ENCODE measurements around the gene SGCE.

Gene SGCE

GRCh38 chr7:94660006-94660405, 4.1 kb upstream of the SGCE start:
- FAIRE-seq (no peak), DNase-seq (ENCODE audit: insufficient read length, low spot score) (no peak)

- FAIRE-seq (no peak), DNase-seq (ENCODE audit: insufficient read length, low spot score) (no peak)
These were observed 2.9 kb upstream of the SGCE start for GRCh38 chr7:94658826-94659225.

- FAIRE-seq, result peak; percentile 71
- peak; percentile 75 for DNase-seq (ENCODE audit: insufficient read length, low spot score)
These were observed 2.1 kb upstream of the SGCE start for GRCh38 chr7:94657771-94658693.

GRCh38 chr7:94656925-94657731, 1.2 kb upstream of the SGCE start:
- no peak for FAIRE-seq

GRCh38 chr7:94656658-94656924, 658 bp upstream of the SGCE start:
- no peak for FAIRE-seq
- no peak for DNase-seq (ENCODE audit: insufficient read length, low spot score)

More at GRCh38 chr7:94656925-94657731, 1.2 kb upstream of the SGCE start:
- DNase-seq (ENCODE audit: insufficient read length, low spot score), result no peak

- DNase-seq (ENCODE audit: insufficient read length, low spot score) (no peak), FAIRE-seq (no peak)
These were observed 646 bp downstream of the SGCE start for GRCh38 chr7:94655126-94655847.

- no peak for FAIRE-seq
- no peak for DNase-seq (ENCODE audit: insufficient read length, low spot score)
These were observed 1.2 kb downstream of the SGCE start for GRCh38 chr7:94654783-94655125.

GRCh38 chr7:94650147-94651051, 5.5 kb downstream of the SGCE start:
- DNase-seq (ENCODE audit: insufficient read length, low spot score), result no peak
- FAIRE-seq, result no peak

GRCh38 chr7:94649450-94649849, 6.5 kb downstream of the SGCE start:
- no peak for FAIRE-seq
- no peak for DNase-seq (ENCODE audit: insufficient read length, low spot score)

GRCh38 chr7:94648731-94649130, 7.2 kb downstream of the SGCE start:
- no peak for DNase-seq (ENCODE audit: insufficient read length, low spot score)
- FAIRE-seq, result no peak

GRCh38 chr7:94647295-94647694, 8.6 kb downstream of the SGCE start:
- DNase-seq (ENCODE audit: insufficient read length, low spot score), result no peak
- no peak for FAIRE-seq

GRCh38 chr7:94643771-94644545, 12.0 kb downstream of the SGCE start:
- FAIRE-seq, result no peak
- no peak for DNase-seq (ENCODE audit: insufficient read length, low spot score)

GRCh38 chr7:94642838-94643653, 12.9 kb downstream of the SGCE start:
- FAIRE-seq, result no peak
- DNase-seq (ENCODE audit: insufficient read length, low spot score), result no peak

GRCh38 chr7:94639384-94639783, 16.5 kb downstream of the SGCE start:
- no peak for DNase-seq (ENCODE audit: insufficient read length, low spot score)
- no peak for FAIRE-seq

GRCh38 chr7:94635687-94636086, 20.2 kb downstream of the SGCE start:
- DNase-seq (ENCODE audit: insufficient read length, low spot score) (no peak), FAIRE-seq (no peak)

- no peak for DNase-seq (ENCODE audit: insufficient read length, low spot score)
- no peak for FAIRE-seq
These were observed 21.4 kb downstream of the SGCE start for GRCh38 chr7:94634502-94634901.

- DNase-seq (ENCODE audit: insufficient read length, low spot score) (no peak), FAIRE-seq (no peak)
These were observed 22.2 kb downstream of the SGCE start for GRCh38 chr7:94633687-94634086.

- no peak for FAIRE-seq
- no peak for DNase-seq (ENCODE audit: insufficient read length, low spot score)
These were observed 23.0 kb downstream of the SGCE start for GRCh38 chr7:94633014-94633341.
